ENCODE results near the gene CNRIP1.

The CNRIP1 gene

GRCh38 chr2:68244456-68244855 is 75.3 kb downstream of the CNRIP1 start:
- no peaks in the 10 kb centered on the region for H3K9me3 ChIP-seq (ENCODE audit: severe bottlenecking)
- H3K4me3 ChIP-seq (ENCODE audit: low read depth, low read length), result no peak overlapping the region
- no peak for DNase-seq
- H3K27me3 ChIP-seq (ENCODE audit: insufficient read depth, low read depth, severe bottlenecking), result no peaks in the 10 kb centered on the region
- H3K36me3 ChIP-seq, result peaks cover 20% of the 10 kb centered on the region
- no peak for TF ChIP-seq CTCF (IDR thresholded peaks at IDR 0.05; ENCODE audit: low read depth, low read length)
- no peak overlapping the region for H3K27ac ChIP-seq

Data from WERI-Rb-1 (cell line).